ENCODE results near the gene TMPRSS3. TPM values are rescaled to one million over a fixed set of nuclear protein-coding genes. Genes with fewer than 3 reads are reported as not detected.

TMPRSS3 gene
- polyA plus RNA-seq, 1 donor, result 5.6 TPM

DNA sequence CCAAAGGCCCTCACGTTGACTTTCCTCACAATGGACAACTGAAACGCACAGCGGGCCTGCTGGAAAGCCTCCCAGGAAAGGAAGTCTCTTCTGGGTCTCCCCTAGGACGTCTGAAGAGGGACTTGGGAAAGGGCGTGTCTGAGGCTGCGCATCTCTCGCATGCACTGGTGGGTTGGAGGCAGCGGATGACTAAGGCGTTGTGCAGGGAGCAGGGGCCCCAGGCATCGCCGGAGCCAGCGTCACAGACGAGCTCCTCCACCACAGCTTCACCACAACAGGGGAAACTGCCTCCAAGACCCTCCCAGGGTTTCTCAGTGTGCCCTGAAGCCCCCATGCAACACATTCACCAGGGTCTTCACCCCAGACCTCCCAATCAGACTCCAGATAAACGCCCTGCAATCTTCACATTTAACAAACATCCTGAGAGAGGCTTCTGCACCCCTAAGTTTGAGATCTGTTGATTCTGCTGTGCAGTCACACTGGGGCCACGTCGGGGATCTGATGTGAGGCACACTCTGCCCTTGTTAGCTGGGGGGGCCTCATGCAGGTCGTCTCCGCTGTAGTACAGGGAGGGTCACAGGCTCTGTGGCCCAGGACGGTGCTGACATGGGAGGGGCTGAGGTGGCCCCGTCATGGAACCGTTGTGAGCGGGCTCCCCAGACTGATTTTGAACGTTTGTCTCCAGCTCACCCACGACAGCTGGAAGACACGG is 22.5 kb downstream of the TMPRSS3 start:
- Histone ChIP-seq H3K4me3 (ENCODE audit: low read length) (no peak overlapping the region), H3K36me3 (ENCODE audit: control insufficient read depth, insufficient read depth, low read length) (no peaks in the 10 kb centered on the region), H3K4me1 (ENCODE audit: control insufficient read depth, insufficient read depth, low read length) (peaks cover 10% of the 10 kb centered on the region), H3K9me3 (ENCODE audit: control insufficient read depth, low read depth, low read length) (no peaks in the 10 kb centered on the region), H3K27me3 (ENCODE audit: control insufficient read depth, insufficient read depth, low read length) (no peaks in the 10 kb centered on the region), H3K27ac (ENCODE audit: low read length) (no peak overlapping the region)
- WGBS (ENCODE audit: insufficient coverage, low lambda C conversion rate), result no CpG with 5 or more reads among the region's 25 CpGs
- DNase-seq, result no peak

DNA sequence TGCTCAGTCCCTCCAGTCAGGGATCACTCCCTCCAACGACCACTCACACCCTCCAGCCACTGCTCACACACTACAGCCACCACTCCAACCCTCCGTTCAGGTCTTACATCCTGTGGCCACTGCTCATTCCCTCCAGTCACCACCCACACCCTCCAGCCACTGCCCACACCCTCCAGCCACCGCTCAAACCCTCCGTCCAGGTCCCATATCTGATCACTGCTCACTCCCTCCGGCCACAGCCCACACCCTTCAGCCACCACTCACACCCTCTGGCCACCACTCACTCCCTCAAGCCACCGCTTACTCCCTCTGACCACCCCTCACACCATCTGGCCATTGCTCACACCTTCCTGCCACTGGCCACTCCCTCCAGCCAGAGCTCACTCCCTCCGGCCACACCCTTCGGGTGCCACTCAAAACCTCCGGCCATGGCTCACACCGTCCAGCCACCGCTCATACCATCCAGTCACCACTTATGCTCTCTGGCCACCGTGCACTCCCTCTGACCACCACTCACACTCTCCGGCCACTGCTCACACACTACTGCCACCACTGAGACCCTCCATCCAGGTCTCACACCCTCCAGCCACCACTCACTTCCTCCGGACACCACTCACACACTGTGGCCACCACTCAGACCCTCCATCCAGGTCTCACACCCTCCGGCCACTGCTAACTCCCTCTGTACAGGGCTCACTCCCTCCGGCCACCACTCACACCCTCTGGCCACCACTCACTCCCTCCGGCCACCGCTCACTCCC is 24.8 kb downstream of the TMPRSS3 start:
- Histone ChIP-seq H3K36me3 (ENCODE audit: control insufficient read depth, insufficient read depth, low read length) (no peaks in the 10 kb centered on the region), H3K9me3 (ENCODE audit: control insufficient read depth, low read depth, low read length) (no peaks in the 10 kb centered on the region), H3K27me3 (ENCODE audit: control insufficient read depth, insufficient read depth, low read length) (no peaks in the 10 kb centered on the region), H3K4me1 (ENCODE audit: control insufficient read depth, insufficient read depth, low read length) (peaks cover 26% of the 10 kb centered on the region), H3K27ac (ENCODE audit: low read length) (no peak overlapping the region), H3K4me3 (ENCODE audit: low read length) (no peak overlapping the region)
- 100% methylated on average over 5 of the region's 18 CpGs for WGBS (ENCODE audit: insufficient coverage, low lambda C conversion rate)
- DNase-seq, result no peak

DNA sequence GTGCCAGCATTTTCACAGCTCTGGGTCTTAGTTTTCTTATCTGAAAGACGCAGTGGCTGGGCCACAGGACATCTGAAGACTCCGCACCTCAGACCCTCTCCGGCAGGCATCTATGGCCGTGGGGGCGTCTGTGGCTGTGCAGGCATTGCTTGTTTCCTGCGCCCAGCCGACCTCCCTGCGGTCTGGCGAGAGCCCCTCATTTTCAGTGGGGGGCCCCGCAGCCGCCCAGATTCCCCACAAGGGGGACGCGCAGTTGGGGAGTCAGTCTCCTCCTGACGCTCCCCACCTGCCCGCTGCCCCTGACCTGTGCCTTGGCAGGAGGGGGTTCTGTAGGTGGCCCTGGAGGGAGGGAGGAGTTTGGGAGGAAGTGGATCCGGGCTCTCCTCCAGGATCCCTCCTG is 26.0 kb downstream of the TMPRSS3 start:
- H3K27me3 ChIP-seq (ENCODE audit: control insufficient read depth, insufficient read depth, low read length), result no peaks in the 10 kb centered on the region
- no peaks in the 10 kb centered on the region for H3K9me3 ChIP-seq (ENCODE audit: control insufficient read depth, low read depth, low read length)
- no peak overlapping the region for H3K4me3 ChIP-seq (ENCODE audit: low read length)
- H3K36me3 ChIP-seq (ENCODE audit: control insufficient read depth, insufficient read depth, low read length), result no peaks in the 10 kb centered on the region
- H3K27ac ChIP-seq (ENCODE audit: low read length), result no peak overlapping the region
- WGBS (ENCODE audit: insufficient coverage, low lambda C conversion rate), result no CpG with 5 or more reads among the region's 16 CpGs
- H3K4me1 ChIP-seq (ENCODE audit: control insufficient read depth, insufficient read depth, low read length), result peaks cover 24% of the 10 kb centered on the region
- DNase-seq, result no peak

DNA sequence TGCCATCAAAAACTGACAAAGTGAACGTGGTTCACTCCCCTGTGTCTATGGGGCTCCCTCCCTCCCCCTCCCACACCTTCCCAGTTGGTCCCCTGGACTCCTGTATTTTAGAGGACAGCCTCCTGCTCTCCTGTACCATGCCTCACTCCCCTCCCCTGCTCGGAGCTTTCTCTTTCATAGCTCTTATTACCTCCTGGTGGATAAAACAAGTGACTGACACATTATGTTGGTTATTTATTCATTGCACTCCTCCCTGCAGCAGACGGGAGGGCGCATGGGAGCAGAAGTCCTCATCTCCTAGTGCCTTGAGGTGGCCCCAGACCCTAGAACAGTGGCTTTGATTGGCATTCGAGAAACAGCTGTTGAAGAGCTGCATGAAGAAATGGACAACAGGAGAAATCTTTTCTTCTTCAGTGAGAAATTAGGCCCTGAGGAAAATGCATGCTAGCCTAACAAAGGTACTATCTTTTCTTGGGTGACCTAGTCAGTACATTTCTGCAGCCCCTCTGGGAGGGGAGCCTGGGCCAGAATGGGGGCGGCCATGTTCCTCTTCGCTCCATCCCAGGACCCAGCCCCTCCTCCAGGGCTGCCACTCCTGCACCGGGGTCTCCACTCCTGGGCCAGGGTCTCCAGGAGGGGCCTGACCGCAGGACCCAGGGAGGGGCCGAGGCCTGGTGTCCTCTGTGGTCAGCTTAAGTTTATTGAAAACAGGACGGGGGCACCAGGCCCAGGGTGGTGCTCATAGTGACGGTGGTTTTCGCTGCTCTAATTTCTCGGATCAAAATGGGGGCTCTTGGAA is 28.3 kb downstream of the TMPRSS3 start:
- H3K27me3 ChIP-seq (ENCODE audit: control insufficient read depth, insufficient read depth, low read length), result no peaks in the 10 kb centered on the region
- H3K4me3 ChIP-seq (ENCODE audit: low read length), result no peak overlapping the region
- WGBS (ENCODE audit: insufficient coverage, low lambda C conversion rate), result no CpG with 5 or more reads among the region's 14 CpGs
- H3K36me3 ChIP-seq (ENCODE audit: control insufficient read depth, insufficient read depth, low read length), result no peaks in the 10 kb centered on the region
- DNase-seq, result peak; percentile 31 to 74
- no peaks in the 10 kb centered on the region for H3K9me3 ChIP-seq (ENCODE audit: control insufficient read depth, low read depth, low read length)
- H3K27ac ChIP-seq (ENCODE audit: low read length), result peak overlapping the region; percentile 50
- peaks cover 32% of the 10 kb centered on the region for H3K4me1 ChIP-seq (ENCODE audit: control insufficient read depth, insufficient read depth, low read length)

DNA sequence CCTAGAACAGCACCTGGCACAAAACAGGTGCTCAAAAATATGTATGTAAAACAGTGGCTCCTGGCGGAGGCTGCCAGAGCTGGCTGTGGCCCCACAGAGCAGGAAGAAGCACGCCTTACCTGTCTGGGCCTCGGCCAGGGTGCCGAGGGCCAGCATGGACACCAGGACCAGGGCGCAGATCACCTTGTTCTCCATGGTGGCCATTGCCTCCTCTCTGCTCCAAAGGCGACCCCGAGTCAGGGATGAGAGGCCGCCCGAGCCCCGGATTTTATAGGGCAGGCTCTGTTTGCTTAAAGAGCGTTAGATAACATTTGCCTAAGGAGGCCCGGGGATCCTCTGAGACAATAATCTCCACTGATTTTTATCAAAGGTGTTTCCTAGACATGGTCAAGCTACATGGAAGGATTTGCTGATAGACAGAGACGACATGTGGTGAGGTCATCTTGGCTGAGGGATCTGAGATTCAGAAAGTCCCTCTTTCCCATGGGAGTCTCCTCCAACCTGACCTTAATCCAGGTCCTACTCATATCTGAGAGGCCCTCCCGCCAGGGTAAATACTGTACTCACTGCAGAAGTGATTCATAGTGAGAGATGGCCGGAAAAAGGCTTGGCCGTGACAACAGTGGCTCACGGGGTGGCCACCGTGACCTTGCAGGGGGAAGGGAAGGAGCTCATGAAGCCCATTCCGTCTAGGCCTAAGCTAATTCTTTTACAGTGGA is 29.4 kb downstream of the TMPRSS3 start, which contains the start of gene TFF1:
Gene TFF1 (minus strand): TSS at position 244 of the 719 bp plus-strand sequence. CDS start 40 bp downstream, at position 204.
- no CpG with 5 or more reads among the region's 19 CpGs for WGBS (ENCODE audit: insufficient coverage, low lambda C conversion rate)
- peak within 1 kb of the TSS; percentile 50 for H3K27ac ChIP-seq (ENCODE audit: low read length)
- H3K4me1 ChIP-seq (ENCODE audit: control insufficient read depth, insufficient read depth, low read length), result peaks cover 32% of the 10 kb centered on the region
- H3K9me3 ChIP-seq (ENCODE audit: control insufficient read depth, low read depth, low read length), result no peaks in the 10 kb centered on the region
- H3K4me3 ChIP-seq (ENCODE audit: low read length), result no peak within 1 kb of the TSS
- H3K27me3 ChIP-seq (ENCODE audit: control insufficient read depth, insufficient read depth, low read length), result no peaks in the 10 kb centered on the region
- peak; percentile 65 to 85 for DNase-seq
- no peaks in the 10 kb centered on the region for H3K36me3 ChIP-seq (ENCODE audit: control insufficient read depth, insufficient read depth, low read length)

DNA sequence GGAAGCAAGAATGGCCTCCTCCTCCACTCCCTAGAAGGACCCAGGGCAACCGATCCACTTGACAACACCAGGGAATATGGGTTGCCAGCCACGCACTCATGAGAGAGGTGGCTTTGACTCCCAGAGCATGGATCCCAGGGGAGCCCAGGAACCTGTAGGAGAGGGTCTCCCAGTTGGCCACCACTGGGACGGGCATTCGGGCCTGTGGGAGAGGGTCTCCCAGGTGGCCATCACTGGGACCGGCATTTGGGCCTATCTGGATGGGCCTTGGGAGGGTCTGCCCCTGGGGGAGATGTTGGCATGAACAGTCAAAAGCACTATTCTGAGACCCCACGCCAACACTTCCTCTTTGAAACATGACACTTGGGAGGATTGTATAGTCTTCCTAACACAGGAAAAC is 30.1 kb downstream of the TMPRSS3 start:
- no peaks in the 10 kb centered on the region for H3K36me3 ChIP-seq (ENCODE audit: control insufficient read depth, insufficient read depth, low read length)
- WGBS (ENCODE audit: insufficient coverage, low lambda C conversion rate), result no CpG with 5 or more reads among the region's 6 CpGs
- peaks cover 32% of the 10 kb centered on the region for H3K4me1 ChIP-seq (ENCODE audit: control insufficient read depth, insufficient read depth, low read length)
- no peaks in the 10 kb centered on the region for H3K27me3 ChIP-seq (ENCODE audit: control insufficient read depth, insufficient read depth, low read length)
- no peak for DNase-seq
- H3K4me3 ChIP-seq (ENCODE audit: low read length), result no peak overlapping the region
- H3K27ac ChIP-seq (ENCODE audit: low read length), result no peak overlapping the region
- no peaks in the 10 kb centered on the region for H3K9me3 ChIP-seq (ENCODE audit: control insufficient read depth, low read depth, low read length)

DNA sequence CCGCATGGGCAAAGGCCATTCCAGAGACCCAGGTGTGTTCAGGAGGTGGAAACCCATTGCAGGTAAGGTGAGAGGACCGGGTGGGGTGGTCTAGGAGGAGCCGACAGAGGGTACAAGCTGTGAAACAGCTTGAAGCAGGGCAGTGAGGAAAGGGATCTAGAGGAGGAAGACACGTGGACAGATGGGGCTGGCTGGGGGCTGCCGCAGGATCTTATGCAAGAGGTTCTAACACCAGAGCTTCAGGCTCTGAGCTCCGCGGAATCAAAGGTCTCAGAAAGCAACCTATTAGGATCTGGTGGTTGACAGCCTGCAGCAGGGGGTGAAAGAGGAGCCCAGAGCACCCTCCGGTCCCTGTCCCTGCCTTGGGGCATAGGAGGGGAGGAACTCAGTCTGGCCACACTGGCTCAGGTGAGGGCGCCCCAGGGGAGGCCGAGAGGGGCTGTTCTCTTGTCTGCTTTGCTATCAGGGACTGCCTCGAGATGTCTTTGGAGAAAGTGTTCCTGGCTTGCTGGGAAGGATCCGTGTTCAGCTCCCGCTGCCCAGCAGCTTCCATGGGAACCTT is 31.5 kb downstream of the TMPRSS3 start:
- DNase-seq, result no peak
- Histone ChIP-seq H3K36me3 (ENCODE audit: control insufficient read depth, insufficient read depth, low read length) (no peaks in the 10 kb centered on the region), H3K27ac (ENCODE audit: low read length) (no peak overlapping the region), H3K4me3 (ENCODE audit: low read length) (no peak overlapping the region), H3K4me1 (ENCODE audit: control insufficient read depth, insufficient read depth, low read length) (peaks cover 32% of the 10 kb centered on the region), H3K27me3 (ENCODE audit: control insufficient read depth, insufficient read depth, low read length) (no peaks in the 10 kb centered on the region), H3K9me3 (ENCODE audit: control insufficient read depth, low read depth, low read length) (peaks cover 3% of the 10 kb centered on the region)
- WGBS (ENCODE audit: insufficient coverage, low lambda C conversion rate), result no CpG with 5 or more reads among the region's 13 CpGs

DNA sequence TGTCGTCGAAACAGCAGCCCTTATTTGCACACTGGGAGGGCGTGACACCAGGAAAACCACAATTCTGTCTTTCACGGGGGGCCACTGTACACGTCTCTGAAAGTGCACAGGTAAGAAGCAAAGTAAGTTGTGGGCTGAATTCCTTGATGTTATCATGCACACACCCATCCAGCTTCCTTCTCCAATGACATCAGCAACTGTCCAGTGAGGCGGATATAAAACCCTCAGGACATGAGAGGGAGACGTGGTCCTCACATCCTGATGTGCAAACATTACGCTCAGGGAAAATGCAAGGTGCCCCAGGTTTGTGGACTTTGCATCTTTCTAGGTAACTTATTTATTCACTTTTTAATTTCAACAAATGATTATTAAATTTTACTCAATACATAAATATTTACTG is 32.5 kb downstream of the TMPRSS3 start:
- Histone ChIP-seq H3K27ac (ENCODE audit: low read length) (no peak overlapping the region), H3K4me3 (ENCODE audit: low read length) (no peak overlapping the region), H3K9me3 (ENCODE audit: control insufficient read depth, low read depth, low read length) (peaks cover 3% of the 10 kb centered on the region), H3K27me3 (ENCODE audit: control insufficient read depth, insufficient read depth, low read length) (no peaks in the 10 kb centered on the region), H3K4me1 (ENCODE audit: control insufficient read depth, insufficient read depth, low read length) (peaks cover 32% of the 10 kb centered on the region), H3K36me3 (ENCODE audit: control insufficient read depth, insufficient read depth, low read length) (no peaks in the 10 kb centered on the region)
- no CpG with 5 or more reads among the region's 8 CpGs for WGBS (ENCODE audit: insufficient coverage, low lambda C conversion rate)
- peak; percentile 43 to 74 for DNase-seq

DNA sequence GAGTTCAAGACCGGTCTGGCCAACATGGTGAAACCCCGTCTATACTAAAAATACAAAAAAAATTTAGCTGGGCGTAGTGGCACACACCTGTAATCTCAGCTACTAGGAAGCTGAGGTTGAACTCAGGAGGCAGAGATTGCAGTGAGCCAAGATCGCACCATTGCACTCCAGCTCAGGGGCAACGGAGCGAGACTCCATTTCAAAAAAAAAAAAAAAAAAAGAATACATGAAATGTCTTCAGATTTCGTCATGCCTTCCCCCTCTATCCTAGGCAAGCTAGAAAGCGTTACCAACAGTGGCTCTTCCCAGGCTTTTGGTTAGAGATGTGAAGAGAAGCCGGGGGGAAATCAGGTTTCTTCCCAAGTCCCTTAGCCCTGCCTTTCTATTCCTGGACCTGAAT is 33.2 kb downstream of the TMPRSS3 start:
- Histone ChIP-seq H3K9me3 (ENCODE audit: control insufficient read depth, low read depth, low read length) (peaks cover 3% of the 10 kb centered on the region), H3K27me3 (ENCODE audit: control insufficient read depth, insufficient read depth, low read length) (no peaks in the 10 kb centered on the region), H3K4me1 (ENCODE audit: control insufficient read depth, insufficient read depth, low read length) (peaks cover 28% of the 10 kb centered on the region), H3K27ac (ENCODE audit: low read length) (no peak overlapping the region), H3K4me3 (ENCODE audit: low read length) (no peak overlapping the region), H3K36me3 (ENCODE audit: control insufficient read depth, insufficient read depth, low read length) (no peaks in the 10 kb centered on the region)
- no peak for DNase-seq
- WGBS (ENCODE audit: insufficient coverage, low lambda C conversion rate), result no CpG with 5 or more reads among the region's 9 CpGs
